HepG2 (cell line): ENCODE results near the gene ZNF428. TPM values are rescaled to one million over a fixed set of nuclear protein-coding genes. Genes with fewer than 3 reads are reported as not detected.

ENCODE experiments used
- AGO2 ChIP-seq: fragments of 200-400 bp; formaldehyde crosslinking; optimal IDR thresholded peaks from 2 replicates; pipeline ENCODE3; 2017; ENCODE audit warnings: mild to moderate bottlenecking, low read depth, low read length, moderate library complexity
- CENPX ChIP-seq: sonication (generic); formaldehyde crosslinking; IDR thresholded peaks from 2 replicates; pipeline ENCODE4 v1.9.0; 2021; ENCODE audit warnings: mild to moderate bottlenecking, missing genetic modification reagents, moderate library complexity
- E2F1 ChIP-seq: sonication (generic); formaldehyde crosslinking; IDR thresholded peaks from 2 replicates; pipeline ENCODE4 v1.5.0; 2020; ENCODE audit warnings: missing genetic modification reagents
- ETV6 ChIP-seq: sonication (generic); formaldehyde crosslinking; conservative IDR thresholded peaks from 2 replicates; pipeline ENCODE4 v1.4.0; 2020; ENCODE audit warnings: missing genetic modification reagents
- EZH2 ChIP-seq: conservative IDR thresholded peaks from 2 replicates; pipeline ENCODE4 v1.6.1; 2012; ENCODE audit warnings: mild to moderate bottlenecking, low read depth, low read length, moderate library complexity
- FOXJ3 ChIP-seq: sonication (generic); formaldehyde crosslinking; IDR thresholded peaks from 2 replicates; pipeline ENCODE4 v1.4.0; 2020; ENCODE audit warnings: missing genetic modification reagents, mild to moderate bottlenecking, borderline replicate concordance
- MLLT10 ChIP-seq: sonication (generic); formaldehyde crosslinking; IDR thresholded peaks from 2 replicates; pipeline ENCODE4 v1.4.0; 2020; ENCODE audit warnings: missing genetic modification reagents
- NCOR1 ChIP-seq: fragments of 200-600 bp; sonication (generic); IDR thresholded peaks from 2 replicates; pipeline ENCODE4 v1.7.0; 2017; ENCODE audit warnings: antibody characterized with exemption, low read length, borderline replicate concordance
- PRDM15 ChIP-seq: sonication (generic); formaldehyde crosslinking; IDR thresholded peaks from 2 replicates; pipeline ENCODE4 v1.4.0; 2020; ENCODE audit warnings: missing genetic modification reagents
- RARG ChIP-seq: sonication (generic); formaldehyde crosslinking; IDR thresholded peaks from 2 replicates; pipeline ENCODE4 v1.4.0; 2020; ENCODE audit warnings: low read depth, mild to moderate bottlenecking, missing genetic modification reagents
- TOPORS ChIP-seq: sonication (generic); formaldehyde crosslinking; IDR thresholded peaks from 2 replicates; pipeline ENCODE4 v1.8.0; 2023; ENCODE audit warnings: mild to moderate bottlenecking, missing genetic modification reagents
- XBP1 ChIP-seq: sonication (generic); formaldehyde crosslinking; IDR thresholded peaks from 2 replicates; pipeline ENCODE4 v1.5.0; 2020; ENCODE audit warnings: missing genetic modification reagents
- ZC3H4 ChIP-seq: sonication (generic); formaldehyde crosslinking; IDR thresholded peaks from 2 replicates; pipeline ENCODE4 v1.4.0; 2020; ENCODE audit warnings: missing genetic modification reagents, borderline replicate concordance
- polyA plus RNA-seq, 8 experiments: library from polyadenylated mRNA; depleted of rRNA in 3 of 8; stranded (reverse) in 7 of 8; unstranded in 1 of 8; fragments of >200 nt; fragmentation: Illumina TruSeq in 4 of 8; extraction: Trizol in 4 of 8; gene quantifications; 2 replicates each; pipeline versions ENCODE4 v1.2.1 to v1.2.3, GENCODE V29; 2011 to 2016; ENCODE audit warnings: low read depth in 4 of 8, missing spikeins in 1 of 8, mixed read lengths in 1 of 8; ENCODE audit not compliant: insufficient read depth in 1 of 8
- total RNA-seq, 5 experiments: library from RNA; depleted of rRNA; stranded (reverse); fragments of >200 nt; fragmentation: Illumina TruSeq; extraction: Trizol; gene quantifications; 2 replicates each; pipeline ENCODE4 v1.2.3, GENCODE V29; 2016; ENCODE audit warnings: low read depth in 1 of 5
- TF ChIP-seq, protein P1 (sequence below): sonication (generic); formaldehyde crosslinking; IDR thresholded peaks from 2 replicates; pipeline ENCODE4 v1.4.0; 2020; ENCODE audit warnings: missing genetic modification reagents, mild to moderate bottlenecking, borderline replicate concordance
- TF ChIP-seq, protein P2 (sequence below): conservative IDR thresholded peaks from 2 replicates; pipeline ENCODE4 v1.6.1; 2018; ENCODE audit warnings: missing genetic modification reagents
- TF ChIP-seq, protein P3 (sequence below): sonication (generic); formaldehyde crosslinking; IDR thresholded peaks from 2 replicates; pipeline ENCODE4 v1.5.0; 2020; ENCODE audit warnings: mild to moderate bottlenecking, missing genetic modification reagents

ZNF428 gene
- total and polyA plus RNA-seq, 2 of the 13 experiments (the other 11 are each of a cell fraction or from before 2014, with no cell fraction given): 10.4 to 26.9 TPM

DNA sequence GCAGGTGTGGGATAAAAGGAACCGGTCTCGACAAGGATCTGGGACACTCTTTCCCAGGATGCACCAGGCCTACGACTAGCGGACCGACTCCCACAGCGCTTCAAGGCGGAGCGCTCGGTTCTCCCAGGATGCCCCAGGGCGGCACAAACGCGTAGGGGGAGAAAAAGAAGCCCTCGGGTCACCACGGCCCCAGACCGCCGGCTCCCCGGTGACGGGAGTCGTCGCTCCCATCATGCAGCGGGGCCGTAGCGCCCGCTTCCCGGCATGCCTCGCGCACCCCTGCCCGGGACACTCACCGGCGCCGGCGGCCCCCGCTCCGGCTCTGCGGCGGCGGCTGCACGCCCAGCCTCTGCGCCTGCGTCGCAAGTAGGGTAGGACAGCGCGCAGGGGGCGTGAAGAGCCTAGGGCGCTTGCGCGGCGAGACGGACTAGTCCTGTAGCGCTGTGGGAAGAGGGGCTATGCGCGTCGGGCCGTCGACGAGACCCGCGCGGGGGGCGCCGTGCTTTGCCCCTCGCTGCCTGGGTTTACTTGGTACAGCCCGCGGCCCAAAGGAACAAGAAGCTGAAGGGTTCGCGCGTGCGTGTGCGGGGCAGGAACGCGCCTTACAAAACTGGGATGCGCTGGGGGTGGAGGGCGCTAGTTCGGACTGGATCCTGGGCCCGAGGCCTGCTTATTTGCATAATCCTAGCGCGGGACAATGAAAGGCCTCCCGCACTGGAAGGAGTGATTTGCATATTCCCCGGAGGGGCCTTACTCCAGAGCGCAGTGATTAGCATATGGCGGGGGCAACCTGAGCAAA is at the start of gene ZNF428 (continued):
- TF ChIP-seq NCOR1 (no peak), RARG (CRISPR knock-in tag) (no peak), MLLT10 (CRISPR knock-in tag) (no peak), TOPORS (CRISPR knock-in tag) (peak; percentile 78; the same call in 1 of the 2 replicates), ETV6 (peak; percentile 84; the same call in 1 of the 2 replicates), CENPX (CRISPR knock-in tag) (no peak), ZC3H4 (CRISPR knock-in tag) (no peak), FOXJ3 (CRISPR knock-in tag) (peak; percentile 58), EZH2 (no peak), E2F1 (peak; percentile 76), AGO2 (peak; percentile 87), XBP1 (CRISPR knock-in tag) (peak; percentile 68; the same call in 1 of the 2 replicates), PRDM15 (CRISPR knock-in tag) (peak; percentile 71; the same call in 1 of the 2 replicates)
- TF ChIP-seq, protein P1, sequence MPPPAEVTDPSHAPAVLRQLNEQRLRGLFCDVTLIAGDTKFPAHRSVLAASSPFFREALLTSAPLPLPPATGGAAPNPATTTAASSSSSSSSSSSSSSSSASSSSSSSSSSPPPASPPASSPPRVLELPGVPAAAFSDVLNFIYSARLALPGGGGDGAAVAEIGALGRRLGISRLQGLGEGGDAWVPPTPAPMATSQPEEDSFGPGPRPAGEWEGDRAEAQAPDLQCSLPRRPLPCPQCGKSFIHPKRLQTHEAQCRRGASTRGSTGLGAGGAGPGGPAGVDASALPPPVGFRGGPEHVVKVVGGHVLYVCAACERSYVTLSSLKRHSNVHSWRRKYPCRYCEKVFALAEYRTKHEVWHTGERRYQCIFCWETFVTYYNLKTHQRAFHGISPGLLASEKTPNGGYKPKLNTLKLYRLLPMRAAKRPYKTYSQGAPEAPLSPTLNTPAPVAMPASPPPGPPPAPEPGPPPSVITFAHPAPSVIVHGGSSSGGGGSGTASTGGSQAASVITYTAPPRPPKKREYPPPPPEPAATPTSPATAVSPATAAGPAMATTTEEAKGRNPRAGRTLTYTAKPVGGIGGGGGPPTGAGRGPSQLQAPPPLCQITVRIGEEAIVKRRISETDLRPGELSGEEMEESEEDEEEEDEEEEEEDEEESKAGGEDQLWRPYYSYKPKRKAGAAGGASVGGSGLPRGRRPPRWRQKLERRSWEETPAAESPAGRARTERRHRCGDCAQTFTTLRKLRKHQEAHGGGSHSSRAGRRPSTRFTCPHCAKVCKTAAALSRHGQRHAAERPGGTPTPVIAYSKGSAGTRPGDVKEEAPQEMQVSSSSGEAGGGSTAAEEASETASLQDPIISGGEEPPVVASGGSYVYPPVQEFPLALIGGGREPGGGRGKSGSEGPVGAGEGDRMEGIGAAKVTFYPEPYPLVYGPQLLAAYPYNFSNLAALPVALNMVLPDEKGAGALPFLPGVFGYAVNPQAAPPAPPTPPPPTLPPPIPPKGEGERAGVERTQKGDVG (CRISPR knock-in tag): peak; percentile 97
- TF ChIP-seq, protein P2, sequence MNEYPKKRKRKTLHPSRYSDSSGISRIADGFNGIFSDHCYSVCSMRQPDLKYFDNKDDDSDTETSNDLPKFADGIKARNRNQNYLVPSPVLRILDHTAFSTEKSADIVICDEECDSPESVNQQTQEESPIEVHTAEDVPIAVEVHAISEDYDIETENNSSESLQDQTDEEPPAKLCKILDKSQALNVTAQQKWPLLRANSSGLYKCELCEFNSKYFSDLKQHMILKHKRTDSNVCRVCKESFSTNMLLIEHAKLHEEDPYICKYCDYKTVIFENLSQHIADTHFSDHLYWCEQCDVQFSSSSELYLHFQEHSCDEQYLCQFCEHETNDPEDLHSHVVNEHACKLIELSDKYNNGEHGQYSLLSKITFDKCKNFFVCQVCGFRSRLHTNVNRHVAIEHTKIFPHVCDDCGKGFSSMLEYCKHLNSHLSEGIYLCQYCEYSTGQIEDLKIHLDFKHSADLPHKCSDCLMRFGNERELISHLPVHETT (CRISPR knock-in tag): peak; percentile 96; the same call in 1 of the 2 replicates
- TF ChIP-seq, protein P3, sequence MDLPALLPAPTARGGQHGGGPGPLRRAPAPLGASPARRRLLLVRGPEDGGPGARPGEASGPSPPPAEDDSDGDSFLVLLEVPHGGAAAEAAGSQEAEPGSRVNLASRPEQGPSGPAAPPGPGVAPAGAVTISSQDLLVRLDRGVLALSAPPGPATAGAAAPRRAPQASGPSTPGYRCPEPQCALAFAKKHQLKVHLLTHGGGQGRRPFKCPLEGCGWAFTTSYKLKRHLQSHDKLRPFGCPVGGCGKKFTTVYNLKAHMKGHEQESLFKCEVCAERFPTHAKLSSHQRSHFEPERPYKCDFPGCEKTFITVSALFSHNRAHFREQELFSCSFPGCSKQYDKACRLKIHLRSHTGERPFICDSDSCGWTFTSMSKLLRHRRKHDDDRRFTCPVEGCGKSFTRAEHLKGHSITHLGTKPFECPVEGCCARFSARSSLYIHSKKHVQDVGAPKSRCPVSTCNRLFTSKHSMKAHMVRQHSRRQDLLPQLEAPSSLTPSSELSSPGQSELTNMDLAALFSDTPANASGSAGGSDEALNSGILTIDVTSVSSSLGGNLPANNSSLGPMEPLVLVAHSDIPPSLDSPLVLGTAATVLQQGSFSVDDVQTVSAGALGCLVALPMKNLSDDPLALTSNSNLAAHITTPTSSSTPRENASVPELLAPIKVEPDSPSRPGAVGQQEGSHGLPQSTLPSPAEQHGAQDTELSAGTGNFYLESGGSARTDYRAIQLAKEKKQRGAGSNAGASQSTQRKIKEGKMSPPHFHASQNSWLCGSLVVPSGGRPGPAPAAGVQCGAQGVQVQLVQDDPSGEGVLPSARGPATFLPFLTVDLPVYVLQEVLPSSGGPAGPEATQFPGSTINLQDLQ: no peak; the same call in 1 of the 2 replicates
